Ovary (tissue), 3 donors: ENCODE measurements around the gene SEBOX.

ENCODE experiments used
- CTCF ChIP-seq, 3 donors: fragments of 450-650 bp in 2 of 3; fragments of 200-600 bp in 1 of 3; IDR thresholded peaks; one replicate each; pipeline versions ENCODE4 v1.5.1 to v1.8.0; 2016 to 2022; ENCODE audit warnings: antibody characterized with exemption in 3 of 3, mild to moderate bottlenecking in 1 of 3
- POLR2A ChIP-seq: fragments of 450-650 bp; IDR thresholded peaks from one replicate; pipeline ENCODE4 v1.6.1; 2017; ENCODE audit warnings: antibody characterized with exemption, mild to moderate bottlenecking, moderate library complexity
- donor health status: DM: no; HTN: no; CAD: no.

- TF ChIP-seq CTCF (IDR thresholded peaks at IDR 0.05) (no peak), POLR2A (no peak)
These were observed 16.3 kb upstream of the SEBOX start for GRCh38 chr17:28381141-28381825.
